T-helper 17 cell (primary cell): Measurements from ENCODE around the gene LHPP. TPM values are rescaled to one million over a fixed set of nuclear protein-coding genes. Genes with fewer than 3 reads are reported as not detected.

Source experiments
- ATAC-seq: fragments of 150-1000 bp; cut with Tn5 transposase; 2 replicates; pipeline ENCODE4 v1.10.0; 2021; ENCODE audit warnings: mild to moderate bottlenecking, moderate library complexity
- DNase-seq, 3 donors: peaks; one replicate each; pipeline versions ENCODE4 v3.0.0 to v3.0.0-alpha.2; 2020 to 2021
- H3K9me3 ChIP-seq: one replicate; pipeline ENCODE4 v1.7.0; 2013; ENCODE audit warnings: low read length, mild to moderate bottlenecking; ENCODE audit not compliant: control insufficient read depth, poor library complexity, severe bottlenecking
- H3K27ac Mint-ChIP-seq: one replicate; pipeline ENCODE4 v1.8.0; 2022; ENCODE audit warnings: mild to moderate bottlenecking, moderate library complexity, mixed read lengths
- H3K27me3 Mint-ChIP-seq: one replicate; pipeline ENCODE4 v1.8.0; 2022; ENCODE audit warnings: mixed read lengths
- H3K36me3 Mint-ChIP-seq: one replicate; pipeline ENCODE4 v1.8.0; 2022; ENCODE audit warnings: low read depth, mixed read lengths
- H3K4me1 Mint-ChIP-seq: one replicate; pipeline ENCODE4 v1.8.0; 2022; ENCODE audit warnings: mild to moderate bottlenecking, mixed read lengths
- H3K4me3 Mint-ChIP-seq: one replicate; pipeline ENCODE4 v1.8.0; 2022; ENCODE audit warnings: mild to moderate bottlenecking, moderate library complexity, mixed read lengths
- total RNA-seq, 4 donors: library from RNA in 2 of 4; stranded (reverse) in 2 of 4; gene quantifications; one replicate each; pipeline ENCODE4 v1.2.3 and lab custom pipeline; 2022 to 2026

Gene LHPP
- total RNA-seq, 2 donors from 2014 or later: 19.9 to 21.1 TPM

DNA sequence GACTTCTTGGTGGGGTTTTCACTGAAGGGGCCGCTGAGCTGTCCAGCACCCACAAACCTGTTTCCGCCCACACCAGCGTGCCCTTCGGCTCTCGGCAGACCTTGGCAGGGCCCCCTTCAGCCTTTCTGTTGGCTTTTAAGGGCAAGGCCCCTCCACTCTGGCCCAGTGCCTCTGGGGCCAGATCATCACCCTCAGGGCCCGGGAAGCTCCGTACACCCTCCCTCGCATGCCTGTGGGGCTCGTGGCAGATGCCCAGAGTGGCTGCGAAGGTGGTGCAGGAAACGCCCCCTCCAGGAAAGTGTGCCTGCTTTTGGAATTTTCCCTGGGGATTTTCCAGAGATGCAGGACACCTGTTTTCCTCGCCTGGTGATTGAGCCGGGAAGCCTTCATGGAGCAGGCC is 7.0 kb downstream of the LHPP start:
- H3K4me3 Mint-ChIP-seq: no peak overlapping the region

DNA sequence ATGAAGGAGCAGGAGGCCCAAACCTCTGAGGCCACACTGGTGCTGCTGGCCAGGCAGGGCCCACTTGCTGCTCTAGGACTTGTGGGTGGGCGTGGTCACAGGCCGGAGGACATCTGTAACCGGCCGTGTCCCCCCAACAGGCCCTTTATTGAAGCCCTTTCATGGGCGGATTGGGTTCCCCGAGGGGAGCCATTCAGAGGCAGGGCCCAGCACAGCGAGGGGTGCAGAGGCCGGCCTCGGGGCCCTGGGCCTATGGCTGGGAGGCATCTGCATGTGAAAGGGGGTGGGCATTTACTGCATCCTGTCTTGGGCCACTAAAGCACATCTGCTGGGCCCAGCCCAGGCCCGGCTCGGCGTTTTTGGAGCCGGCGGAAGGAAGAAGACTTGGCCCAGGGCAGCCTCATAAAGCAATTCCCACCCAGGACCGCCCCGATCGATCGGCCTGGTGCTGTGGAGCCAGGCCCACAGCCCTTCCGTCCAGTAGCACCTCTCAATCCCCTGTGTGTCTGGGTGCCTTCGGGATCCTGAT is 8.4 kb downstream of the LHPP start:
- Mint-ChIP-seq H3K27ac (no peak overlapping the region), H3K4me1 (peaks cover 17% of the 10 kb centered on the region), H3K36me3 (no peaks in the 10 kb centered on the region), H3K4me3 (no peak overlapping the region), H3K27me3 (no peaks in the 10 kb centered on the region)
- no peak for ATAC-seq
- no peaks in the 10 kb centered on the region for H3K9me3 ChIP-seq
- no peak for DNase-seq

More for the DNA sequence above, 7.0 kb downstream of the LHPP start:
- H3K4me1 Mint-ChIP-seq: peaks cover 23% of the 10 kb centered on the region
- H3K27me3 Mint-ChIP-seq: no peaks in the 10 kb centered on the region
- ATAC-seq: no peak
- no peak for DNase-seq
- H3K36me3 Mint-ChIP-seq: no peaks in the 10 kb centered on the region
- H3K9me3 ChIP-seq: no peaks in the 10 kb centered on the region
- no peak overlapping the region for H3K27ac Mint-ChIP-seq

DNA sequence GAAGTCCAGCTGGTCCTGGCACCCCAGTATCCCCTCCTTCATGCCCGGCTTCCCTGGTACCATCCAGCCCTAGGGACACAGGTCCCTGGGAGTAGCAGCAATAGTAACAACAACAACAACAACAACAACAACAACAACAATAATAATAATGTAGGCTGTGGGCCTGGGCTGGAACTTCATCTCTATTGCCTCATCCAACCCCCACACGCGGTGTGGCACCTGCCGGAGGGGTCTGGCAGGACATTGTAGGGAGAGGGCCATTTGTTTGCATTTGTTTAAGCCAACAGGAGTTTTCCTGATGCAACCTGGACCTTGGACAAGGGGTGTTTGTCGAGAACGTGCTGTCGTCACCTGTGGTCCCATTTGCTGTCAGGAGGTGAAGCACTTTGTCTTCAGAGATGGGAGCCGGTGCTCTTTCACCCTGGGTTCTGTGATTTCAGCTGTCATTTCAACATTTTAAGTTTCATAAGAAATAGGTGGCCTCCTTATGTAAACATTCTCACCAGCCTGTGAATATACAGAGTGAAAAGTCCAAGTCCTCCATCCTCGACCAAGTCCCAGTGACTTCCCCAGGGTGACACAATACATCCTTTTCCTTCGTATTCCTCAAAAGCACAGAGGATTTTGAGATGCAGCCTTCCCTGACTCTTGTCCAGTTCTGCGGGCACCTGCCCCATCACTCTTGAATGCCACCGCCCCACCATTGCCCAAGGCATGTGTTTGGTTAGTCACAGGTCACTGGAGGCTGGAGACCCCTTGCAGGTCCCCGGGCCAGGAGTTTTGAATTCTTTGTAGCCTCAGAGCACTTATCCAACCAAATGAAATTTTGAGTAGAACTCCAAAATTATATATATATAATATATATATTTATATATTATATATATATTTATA is 9.2 kb downstream of the LHPP start:
- no peaks in the 10 kb centered on the region for H3K36me3 Mint-ChIP-seq
- no peaks in the 10 kb centered on the region for H3K27me3 Mint-ChIP-seq
- H3K9me3 ChIP-seq: no peaks in the 10 kb centered on the region
- H3K27ac Mint-ChIP-seq: no peak overlapping the region
- H3K4me3 Mint-ChIP-seq: no peak overlapping the region
- DNase-seq (no peak), ATAC-seq (no peak)
- peaks cover 11% of the 10 kb centered on the region for H3K4me1 Mint-ChIP-seq

DNA sequence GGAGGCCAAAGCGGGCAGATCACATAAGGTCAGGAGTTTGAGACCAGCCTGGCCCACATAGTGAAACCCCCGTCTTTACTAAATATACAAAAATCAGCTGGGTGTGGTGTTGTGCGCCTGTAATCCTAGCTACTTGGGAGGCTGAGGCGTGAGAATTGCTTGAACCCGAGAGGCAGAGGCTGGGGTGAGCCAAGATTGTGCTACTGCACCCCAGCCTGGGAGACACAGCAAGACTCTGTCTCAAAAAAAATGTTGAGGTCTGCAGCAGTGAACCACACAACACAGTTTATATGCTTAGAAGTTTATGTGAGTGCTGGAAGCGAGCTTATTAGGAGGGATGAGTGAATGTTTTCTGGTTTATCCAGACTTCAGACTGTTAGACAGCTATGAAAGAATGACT is 10.4 kb downstream of the LHPP start:
- no peak for DNase-seq
- H3K27me3 Mint-ChIP-seq: no peaks in the 10 kb centered on the region
- peaks cover 5% of the 10 kb centered on the region for H3K4me1 Mint-ChIP-seq
- H3K36me3 Mint-ChIP-seq: no peaks in the 10 kb centered on the region
- H3K27ac Mint-ChIP-seq: no peak overlapping the region
- no peaks in the 10 kb centered on the region for H3K9me3 ChIP-seq
- no peak overlapping the region for H3K4me3 Mint-ChIP-seq
- no peak for ATAC-seq

DNA sequence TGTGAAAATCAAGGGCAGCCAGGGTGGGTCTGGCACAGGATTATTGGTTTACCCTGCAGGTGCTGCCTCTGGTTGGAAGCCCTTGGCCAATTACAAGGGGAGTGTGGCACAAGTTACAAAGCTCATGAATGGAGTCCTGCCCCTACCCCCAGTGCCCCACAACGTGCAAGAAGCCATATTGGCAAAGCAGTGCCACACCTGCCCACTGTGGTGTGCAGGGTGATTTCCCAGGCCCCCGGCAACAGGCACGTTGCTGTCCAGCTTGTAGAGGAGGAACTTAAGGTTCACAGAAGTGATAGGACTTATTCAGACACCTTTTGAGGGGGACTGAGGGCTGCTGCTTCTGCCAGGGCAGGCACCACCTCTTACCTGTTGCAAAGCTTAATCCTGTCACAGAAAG is 11.4 kb downstream of the LHPP start:
- no peaks in the 10 kb centered on the region for H3K36me3 Mint-ChIP-seq
- no peaks in the 10 kb centered on the region for H3K9me3 ChIP-seq
- DNase-seq: no peak
- no peak overlapping the region for H3K27ac Mint-ChIP-seq
- ATAC-seq: no peak
- H3K27me3 Mint-ChIP-seq: no peaks in the 10 kb centered on the region
- H3K4me1 Mint-ChIP-seq: peaks cover 4% of the 10 kb centered on the region
- H3K4me3 Mint-ChIP-seq: no peak overlapping the region

DNA sequence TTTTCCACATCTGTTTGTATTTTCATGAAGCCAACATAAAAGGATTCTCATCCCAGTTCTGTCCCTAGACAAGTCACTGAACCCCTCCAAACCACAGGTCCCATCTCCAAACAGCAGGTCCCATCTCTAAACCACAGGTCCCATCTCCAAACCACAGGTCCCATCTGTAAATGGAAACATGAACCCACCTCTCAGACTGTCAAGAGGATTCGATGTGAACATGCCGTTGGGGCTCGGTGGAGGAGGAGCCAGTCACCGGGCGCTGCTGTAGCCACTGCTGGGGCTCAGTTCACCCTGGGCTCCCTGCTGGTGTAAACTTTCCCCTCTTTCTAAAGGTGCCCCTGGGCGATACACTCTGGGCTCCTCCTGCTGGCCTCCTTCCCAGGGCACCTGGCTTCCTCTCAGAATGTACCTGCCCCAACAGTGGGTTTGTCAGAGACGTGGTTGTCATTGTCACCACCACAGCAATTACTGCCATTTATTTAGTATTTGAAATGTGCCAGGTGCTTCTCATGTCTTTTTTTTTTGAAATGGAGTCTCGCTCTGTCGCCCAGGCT is 13.0 kb downstream of the LHPP start:
- no peak for DNase-seq
- H3K4me3 Mint-ChIP-seq: no peak overlapping the region
- peaks cover 3% of the 10 kb centered on the region for H3K4me1 Mint-ChIP-seq
- H3K36me3 Mint-ChIP-seq: no peaks in the 10 kb centered on the region
- ATAC-seq: no peak
- no peaks in the 10 kb centered on the region for H3K9me3 ChIP-seq
- H3K27ac Mint-ChIP-seq: no peak overlapping the region
- H3K27me3 Mint-ChIP-seq: no peaks in the 10 kb centered on the region

DNA sequence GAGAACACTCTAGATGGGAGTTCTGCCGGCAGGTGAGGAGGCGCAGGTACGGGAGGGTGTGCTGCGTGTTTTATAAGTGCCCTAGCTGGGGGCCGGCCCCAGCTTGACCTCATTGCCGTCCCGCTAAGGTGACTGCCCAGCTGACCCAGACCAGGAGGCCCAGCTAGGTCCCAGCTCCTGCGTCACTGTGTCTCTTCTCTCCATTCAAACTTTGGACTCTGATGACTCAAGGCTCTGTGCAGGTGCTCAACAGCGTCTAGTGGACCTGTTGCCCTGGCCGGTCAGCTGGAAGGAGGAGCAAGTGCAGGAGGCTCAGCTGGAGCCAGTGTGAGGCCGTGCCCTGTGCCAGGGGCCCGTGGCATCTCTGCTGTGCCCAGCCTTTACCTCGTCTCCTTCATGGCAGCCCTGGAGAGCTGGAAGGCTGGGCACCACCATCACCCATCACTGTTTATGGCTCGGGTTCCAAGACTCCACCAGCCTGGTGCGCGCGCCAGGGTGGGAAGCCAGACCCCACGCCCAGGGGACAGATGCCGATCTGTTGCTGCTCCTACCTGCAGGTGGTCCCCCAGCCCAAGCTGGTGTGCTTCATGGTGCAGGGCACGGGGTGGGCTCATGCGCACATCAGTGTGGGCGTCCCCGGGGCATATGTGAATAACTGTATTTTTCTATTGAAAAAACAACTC is 14.6 kb downstream of the LHPP start:
- Mint-ChIP-seq H3K27ac (no peak overlapping the region), H3K4me3 (no peak overlapping the region), H3K4me1 (no peaks in the 10 kb centered on the region), H3K36me3 (no peaks in the 10 kb centered on the region), H3K27me3 (no peaks in the 10 kb centered on the region)
- ATAC-seq (no peak), DNase-seq (no peak)
- H3K9me3 ChIP-seq: no peaks in the 10 kb centered on the region

DNA sequence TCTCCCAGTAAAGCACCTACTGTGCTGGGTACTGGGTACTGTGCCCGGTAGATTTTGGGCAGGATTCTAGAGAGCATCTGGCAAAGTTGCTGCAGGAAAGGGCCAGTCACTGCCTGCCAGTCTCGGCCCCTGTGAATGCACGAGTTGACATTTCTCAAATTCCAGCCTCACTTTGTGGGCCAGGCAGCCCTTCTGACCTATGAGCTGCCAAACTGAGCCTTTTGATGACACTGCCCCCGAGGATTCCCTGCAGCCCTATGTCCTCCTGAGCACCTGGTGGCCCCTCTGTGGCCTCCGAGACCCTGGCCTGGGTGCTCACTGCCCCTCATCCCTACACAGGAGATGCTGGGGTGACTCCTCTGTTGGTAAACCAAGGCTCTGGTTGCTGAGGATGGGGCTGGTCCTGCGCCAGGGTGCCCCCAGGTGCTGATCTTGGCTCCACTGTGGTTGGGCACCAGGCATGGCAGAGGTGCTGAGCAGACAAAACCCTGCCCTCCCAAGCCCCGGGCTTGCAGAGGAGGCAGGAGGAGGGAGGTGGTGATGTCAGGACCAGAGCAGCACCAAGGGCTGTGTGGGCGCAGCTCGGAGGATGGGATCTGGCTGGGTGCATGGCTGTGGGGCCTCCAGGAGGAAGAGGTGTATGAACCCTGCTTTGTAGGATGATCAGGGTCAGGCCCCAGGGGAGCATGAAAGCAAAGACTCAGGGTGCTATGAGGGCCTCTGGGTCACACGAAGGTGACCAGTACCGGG is 16.2 kb downstream of the LHPP start:
- H3K36me3 Mint-ChIP-seq: no peaks in the 10 kb centered on the region
- no peak for DNase-seq
- H3K4me3 Mint-ChIP-seq: peak overlapping the region; percentile 21
- no peaks in the 10 kb centered on the region for H3K9me3 ChIP-seq
- no peak overlapping the region for H3K27ac Mint-ChIP-seq
- H3K27me3 Mint-ChIP-seq: no peaks in the 10 kb centered on the region
- peaks cover 7% of the 10 kb centered on the region for H3K4me1 Mint-ChIP-seq
- ATAC-seq: no peak

DNA sequence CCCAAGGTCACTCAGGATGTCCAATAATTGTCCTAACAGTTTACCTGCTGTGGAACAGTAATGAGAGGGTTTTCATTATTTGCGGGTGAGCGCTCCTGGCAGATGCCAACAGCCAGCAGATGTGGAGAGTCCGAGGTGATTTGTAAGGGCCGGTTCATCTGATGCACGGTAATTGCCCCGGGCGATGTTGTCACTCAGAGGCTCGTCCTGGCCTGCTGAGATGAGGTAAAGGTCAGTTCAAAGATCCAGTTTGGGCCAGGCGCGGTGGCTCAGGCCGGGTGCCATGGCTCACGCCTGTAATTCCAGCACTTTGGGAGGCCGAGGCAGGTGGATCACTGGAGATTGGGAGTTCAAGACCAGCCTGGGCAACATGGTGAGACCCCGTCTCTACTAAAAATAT is 16.9 kb downstream of the LHPP start:
- DNase-seq (no peak), ATAC-seq (no peak)
- peaks cover 10% of the 10 kb centered on the region for H3K4me1 Mint-ChIP-seq
- H3K4me3 Mint-ChIP-seq: peak overlapping the region; percentile 41
- H3K36me3 Mint-ChIP-seq: no peaks in the 10 kb centered on the region
- no peaks in the 10 kb centered on the region for H3K9me3 ChIP-seq
- peak overlapping the region; percentile 39 for H3K27ac Mint-ChIP-seq
- H3K27me3 Mint-ChIP-seq: no peaks in the 10 kb centered on the region

DNA sequence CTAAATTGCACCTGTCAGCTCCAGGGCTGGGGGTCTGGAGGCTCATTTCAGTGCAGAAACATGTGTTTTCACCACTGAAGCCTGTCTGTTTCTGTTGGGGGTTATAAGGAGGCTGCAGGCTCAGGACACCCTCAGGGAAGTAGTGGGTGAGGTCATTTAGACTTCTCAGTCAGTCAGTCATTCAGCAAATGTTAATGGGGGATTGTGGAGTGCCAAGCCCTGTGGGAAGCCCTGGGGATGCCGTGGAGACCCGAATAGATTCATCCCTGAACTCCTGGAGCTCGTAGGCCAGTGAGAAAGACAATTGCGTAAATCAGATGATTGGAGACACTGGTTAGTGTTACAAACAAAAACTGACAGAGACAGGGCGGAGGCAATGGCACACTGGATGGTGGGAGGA is 19.2 kb downstream of the LHPP start:
- no peaks in the 10 kb centered on the region for H3K27me3 Mint-ChIP-seq
- peaks cover 10% of the 10 kb centered on the region for H3K4me1 Mint-ChIP-seq
- H3K4me3 Mint-ChIP-seq: no peak overlapping the region
- no peaks in the 10 kb centered on the region for H3K9me3 ChIP-seq
- H3K27ac Mint-ChIP-seq: peak overlapping the region; percentile 24
- peaks cover 2% of the 10 kb centered on the region for H3K36me3 Mint-ChIP-seq
- DNase-seq (no peak), ATAC-seq (no peak)

DNA sequence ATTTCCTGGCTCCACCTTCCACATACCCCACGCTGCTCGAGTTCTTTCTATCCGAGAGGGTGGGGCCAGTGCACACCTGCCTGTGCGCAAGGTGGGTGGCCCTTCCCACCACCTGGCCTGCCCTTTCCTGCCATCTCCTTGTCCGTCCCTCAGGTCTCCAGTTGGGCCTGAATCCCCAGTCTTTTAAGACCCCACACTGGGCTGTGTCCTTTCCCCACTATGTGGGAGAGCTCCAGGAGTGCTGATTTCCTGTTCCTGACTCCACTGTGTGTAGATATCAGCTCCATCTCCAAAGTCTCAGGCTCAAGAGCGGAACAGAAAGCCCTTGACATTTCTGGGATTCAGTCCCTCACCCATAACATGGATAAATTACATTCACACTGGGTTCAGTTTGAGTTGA is 20.1 kb downstream of the LHPP start:
- H3K9me3 ChIP-seq: no peaks in the 10 kb centered on the region
- Mint-ChIP-seq H3K27me3 (no peaks in the 10 kb centered on the region), H3K4me3 (no peak overlapping the region), H3K4me1 (peaks cover 10% of the 10 kb centered on the region), H3K27ac (no peak overlapping the region), H3K36me3 (peaks cover 3% of the 10 kb centered on the region)
- no peak for ATAC-seq
- DNase-seq: no peak

DNA sequence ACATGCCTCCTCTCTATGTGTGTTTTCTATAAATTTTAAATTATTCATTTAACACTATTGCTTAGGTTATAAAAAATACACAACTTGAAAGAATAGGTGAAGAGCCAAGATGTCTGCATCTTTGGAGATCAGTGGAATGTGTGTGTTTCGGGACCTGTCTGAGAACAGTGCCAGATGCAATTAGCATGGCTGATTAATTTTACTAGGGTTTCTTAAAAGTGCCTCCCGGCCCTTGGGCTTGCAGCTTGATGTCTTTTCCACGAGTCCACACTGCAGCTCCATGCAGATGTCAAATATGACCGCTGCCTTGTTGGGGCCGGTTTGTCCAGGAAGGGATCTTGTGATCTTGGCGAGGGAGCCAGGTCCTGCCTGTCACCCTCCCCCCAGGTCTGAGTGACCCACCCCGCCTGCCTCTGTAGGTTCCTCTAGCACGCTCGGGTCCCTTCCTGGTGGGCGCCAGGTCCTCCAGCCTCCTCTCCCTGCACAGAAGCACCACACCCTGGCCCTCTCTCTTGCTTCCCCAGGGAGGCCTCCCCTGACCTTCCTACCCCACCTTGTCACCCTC is 20.7 kb downstream of the LHPP start:
- DNase-seq (no peak), ATAC-seq (no peak)
- Mint-ChIP-seq H3K4me1 (peaks cover 10% of the 10 kb centered on the region), H3K27me3 (no peaks in the 10 kb centered on the region), H3K27ac (peak overlapping the region; percentile 77), H3K36me3 (peaks cover 3% of the 10 kb centered on the region), H3K4me3 (no peak overlapping the region)
- H3K9me3 ChIP-seq: no peaks in the 10 kb centered on the region
